AG04450 (cell line): ENCODE measurements around the gene S100A16. TPM values are rescaled to one million over a fixed set of nuclear protein-coding genes. Genes with fewer than 3 reads are reported as not detected.
"Not testable (repeated sequence)": the region's sequence is repeated elsewhere in the genome, so short reads cannot be mapped to it uniquely, and the experiment has no call there.

Experiments used
- CTCF ChIA-PET: fragments of 300-600, 350-600 bp; formaldehyde crosslinking; extraction: SDS; loops from one replicate; lab custom pipeline; 2022; ENCODE audit warnings: antibody characterized with exemption, inconsistent platforms; lab: Charles Lee
- POLR2A ChIA-PET: fragments of 350-600 bp; formaldehyde crosslinking; extraction: SDS; loops from one replicate; lab custom pipeline; 2021; ENCODE audit warnings: antibody characterized with exemption, inconsistent platforms; lab: Yijun Ruan, JAX
- DNase-seq: peaks from one replicate; pipeline ENCODE4 v3.0.0-alpha.2; 2011; ENCODE audit warnings: low read depth, low spot score
- H3K27ac ChIP-seq: one replicate; pipeline ENCODE4 v1.5.1; 2012; ENCODE audit warnings: low read depth, low read length, control low read depth
- H3K27me3 ChIP-seq: one replicate; pipeline ENCODE4 v1.6.0; 2012; ENCODE audit warnings: low read length; ENCODE audit not compliant: control insufficient read depth, insufficient read depth
- H3K4me3 ChIP-seq: 2 replicates; pipeline ENCODE4 v1.5.1; 2011; ENCODE audit warnings: mild to moderate bottlenecking, low read depth, low read length, control low read depth
- H3K9me3 ChIP-seq: 2 replicates; pipeline ENCODE4 v1.5.1; 2012; ENCODE audit warnings: low read length; ENCODE audit not compliant: control insufficient read depth, insufficient read depth
- CTCF ChIP-seq: IDR thresholded peaks from 2 replicates; pipeline ENCODE4 v1.5.1; 2011; ENCODE audit warnings: low read depth, low read length, control low read depth, inconsistent platforms
- polyA plus RNA-seq: library from polyadenylated mRNA; depleted of rRNA; stranded (reverse); fragments of >200 nt; gene quantifications from 2 replicates; pipeline ENCODE4 v1.2.3, GENCODE V29; 2011

The S100A16 gene
- polyA plus RNA-seq, 1 experiment: 224 TPM

- Histone ChIP-seq H3K27ac (no peak overlapping the region), H3K4me3 (no peak overlapping the region), H3K9me3 (no peaks in the 10 kb centered on the region), H3K27me3 (no peaks in the 10 kb centered on the region)
- CTCF ChIA-PET: interaction anchor here (1.1 to 4.0 kb wide), 3 partner anchors 12 to 73 kb away, joined by 3 to 33 read pairs (median 6); no protein-coding TSS in a partner anchor
- DNase-seq: no peak
- TF ChIP-seq CTCF: no peak
- POLR2A ChIA-PET: no interaction called here
These were observed 29.0 kb downstream of the S100A16 start for GRCh38 chr1:153583976-153584375.

GRCh38 chr1:153583514-153583913, 29.4 kb downstream of the S100A16 start:
- CTCF ChIA-PET: interaction anchor here (1.1 to 4.0 kb wide), 3 partner anchors 11 to 73 kb away, joined by 3 to 33 read pairs (median 6); no protein-coding TSS in a partner anchor

GRCh38 chr1:153582836-153583235, 30.1 kb downstream of the S100A16 start:
- H3K27ac ChIP-seq, H3K9me3 ChIP-seq, H3K4me3 ChIP-seq, DNase-seq, H3K27me3 ChIP-seq, POLR2A ChIA-PET: not testable (repeated sequence)
- CTCF ChIA-PET: interaction anchor here (2.2 kb wide), 1 partner anchor 10 kb away, joined by 18 read pairs; no protein-coding TSS in a partner anchor

More at GRCh38 chr1:153583514-153583913, 29.4 kb downstream of the S100A16 start:
- H3K27ac ChIP-seq, DNase-seq, H3K4me3 ChIP-seq, H3K9me3 ChIP-seq, POLR2A ChIA-PET, H3K27me3 ChIP-seq: not testable (repeated sequence)

GRCh38 chr1:153578936-153579335, 34.0 kb downstream of the S100A16 start:
- DNase-seq: no peak
- ChIA-PET POLR2A (interaction anchor here (0.6 kb wide), 1 partner anchor 58 kb away, joined by 4 read pairs; no protein-coding TSS in a partner anchor), CTCF (interaction anchor here (1.0 to 3.8 kb wide), 6 partner anchors 9 to 227 kb away, joined by 3 to 20 read pairs (median 7); partner anchors contain the start of genes S100A1 and S100A13)

GRCh38 chr1:153578490-153578889, 34.4 kb downstream of the S100A16 start:
- no peak for DNase-seq
- ChIA-PET POLR2A (interaction anchor here (0.6 kb wide), 1 partner anchor 58 kb away, joined by 4 read pairs; no protein-coding TSS in a partner anchor), CTCF (interaction anchor here (0.5 to 3.8 kb wide), 9 partner anchors 9 to 226 kb away, joined by 3 to 20 read pairs (median 6); partner anchors contain the start of genes S100A1, S100A13 and S100A16)
- no peak overlapping the region for H3K27ac ChIP-seq
- H3K9me3 ChIP-seq: no peaks in the 10 kb centered on the region; the same call in 1 of the 2 replicates
- no peaks in the 10 kb centered on the region for H3K27me3 ChIP-seq
- H3K4me3 ChIP-seq: no peak overlapping the region
- TF ChIP-seq CTCF: no peak

More at GRCh38 chr1:153578936-153579335, 34.0 kb downstream of the S100A16 start:
- TF ChIP-seq CTCF: no peak
- H3K27me3 ChIP-seq: no peaks in the 10 kb centered on the region
- H3K4me3 ChIP-seq: no peak overlapping the region
- peak overlapping the region; percentile 3 for H3K27ac ChIP-seq
- H3K9me3 ChIP-seq: no peaks in the 10 kb centered on the region; the same call in 1 of the 2 replicates

- DNase-seq: no peak
- no peak for TF ChIP-seq CTCF
- no peaks in the 10 kb centered on the region; the same call in 1 of the 2 replicates for H3K9me3 ChIP-seq
- H3K27me3 ChIP-seq: no peaks in the 10 kb centered on the region
- no peak overlapping the region for H3K4me3 ChIP-seq
- H3K27ac ChIP-seq: no peak overlapping the region
- CTCF ChIA-PET: interaction anchor here (0.8 to 3.8 kb wide), 7 partner anchors 8 to 225 kb away, joined by 3 to 20 read pairs (median 7); partner anchors contain the start of genes S100A1, S100A13 and S100A16
- POLR2A ChIA-PET: interaction anchor here (0.6 to 1.2 kb wide), 3 partner anchors 50 to 415 kb away, joined by 3 to 9 read pairs (median 3); partner anchors contain the start of genes CHTOP and S100A13
These were observed 35.3 kb downstream of the S100A16 start for GRCh38 chr1:153577624-153578051.
